Activated effector memory CD4-positive, alpha-beta T cell treated with anti-CD3 and anti-CD28 coated beads, Interleukin-2, amount 50 U/mL, for 16 hours (primary cell): ENCODE results near the gene SMIM7.
"Not testable (repeated sequence)": the region's sequence is repeated elsewhere in the genome, so short reads cannot be mapped to it uniquely, and the experiment has no call there.

Source experiments
- DNase-seq: peaks from one replicate; pipeline ENCODE4 v3.0.0-alpha.2; 2020

SMIM7 gene

GRCh38 chr19:16659832-16660708 lies at the start of gene SMIM7:
SMIM7 (minus strand) TSS chr19:16660144; CDS start chr19:16660110, 34 bp downstream.
- peak; percentile 99 for DNase-seq

DNA sequence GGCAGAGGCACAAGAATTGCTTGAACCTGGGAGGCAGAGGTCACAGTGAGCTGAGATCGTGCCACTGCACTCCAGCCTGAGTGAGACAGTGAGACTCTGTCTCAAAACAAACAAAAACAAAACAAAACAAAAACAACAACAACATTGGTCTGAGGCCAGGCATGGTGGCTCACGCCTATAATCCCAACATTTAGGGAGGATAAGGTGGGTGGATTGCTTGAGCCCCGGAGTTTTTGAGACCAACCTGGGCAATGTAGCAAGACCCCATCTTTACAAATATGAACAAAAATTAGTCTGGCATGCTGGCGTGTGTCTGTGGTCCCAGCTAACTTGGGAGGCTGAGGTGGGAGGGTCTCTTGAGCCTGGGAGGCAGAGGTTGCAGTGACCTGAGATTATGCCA lies 43.7 kb upstream of the SMIM7 start:
- no peak for DNase-seq

- no peak for DNase-seq
Measured at GRCh38 chr19:16702123-16702522, 42.2 kb upstream of the SMIM7 start.

GRCh38 chr19:16698914-16699313 lies 39.0 kb upstream of the SMIM7 start:
- no peak for DNase-seq

DNA sequence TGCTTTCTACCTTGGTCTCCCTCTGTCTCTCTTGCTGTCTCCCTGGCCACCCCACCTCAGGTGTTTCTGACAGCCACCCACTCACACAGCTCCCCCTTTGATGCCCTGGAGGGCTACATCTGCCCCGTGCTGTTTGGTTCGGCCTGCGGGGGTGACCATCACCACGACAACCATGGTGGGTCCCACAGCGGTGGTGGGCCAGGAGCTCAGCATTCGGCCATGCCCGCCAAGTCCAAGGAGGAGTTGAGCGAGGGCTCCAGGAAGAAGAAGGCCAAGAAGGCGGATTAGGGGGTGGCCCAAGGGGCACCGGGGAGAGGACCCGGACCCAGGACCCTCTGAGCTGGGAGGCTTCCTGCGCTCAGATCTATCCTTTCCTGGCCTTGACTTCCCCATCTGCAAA lies 28.1 kb upstream of the SMIM7 start:
- DNase-seq = no peak

DNA sequence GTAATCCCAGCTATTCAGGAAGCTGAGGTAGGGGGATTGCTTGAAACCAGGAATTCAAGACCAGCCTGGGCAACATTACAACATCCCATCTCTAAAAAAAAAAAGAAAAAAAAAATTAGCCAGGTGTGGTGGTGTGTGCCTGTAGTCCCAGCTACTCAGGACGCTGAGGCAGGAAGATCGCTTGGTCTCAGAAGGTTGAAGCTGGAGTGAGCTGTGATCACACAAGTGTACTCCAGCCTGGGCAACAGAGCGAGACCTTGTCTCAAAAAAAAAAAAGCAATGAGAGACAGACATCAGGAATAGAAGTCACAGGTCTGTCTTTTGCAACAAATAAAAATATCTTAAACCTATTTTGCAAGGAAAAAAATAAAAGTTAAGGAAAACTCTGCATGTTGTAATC lies 24.3 kb upstream of the SMIM7 start:
- no peak for DNase-seq

GRCh38 chr19:16682539-16682938 lies 22.6 kb upstream of the SMIM7 start:
- DNase-seq = no peak

- no peak for DNase-seq
Measured at GRCh38 chr19:16679811-16680210, 19.9 kb upstream of the SMIM7 start.

- no peak for DNase-seq
Measured at GRCh38 chr19:16678498-16678897, 18.6 kb upstream of the SMIM7 start.

GRCh38 chr19:16677055-16677454 lies 17.1 kb upstream of the SMIM7 start:
- DNase-seq = no peak

DNA sequence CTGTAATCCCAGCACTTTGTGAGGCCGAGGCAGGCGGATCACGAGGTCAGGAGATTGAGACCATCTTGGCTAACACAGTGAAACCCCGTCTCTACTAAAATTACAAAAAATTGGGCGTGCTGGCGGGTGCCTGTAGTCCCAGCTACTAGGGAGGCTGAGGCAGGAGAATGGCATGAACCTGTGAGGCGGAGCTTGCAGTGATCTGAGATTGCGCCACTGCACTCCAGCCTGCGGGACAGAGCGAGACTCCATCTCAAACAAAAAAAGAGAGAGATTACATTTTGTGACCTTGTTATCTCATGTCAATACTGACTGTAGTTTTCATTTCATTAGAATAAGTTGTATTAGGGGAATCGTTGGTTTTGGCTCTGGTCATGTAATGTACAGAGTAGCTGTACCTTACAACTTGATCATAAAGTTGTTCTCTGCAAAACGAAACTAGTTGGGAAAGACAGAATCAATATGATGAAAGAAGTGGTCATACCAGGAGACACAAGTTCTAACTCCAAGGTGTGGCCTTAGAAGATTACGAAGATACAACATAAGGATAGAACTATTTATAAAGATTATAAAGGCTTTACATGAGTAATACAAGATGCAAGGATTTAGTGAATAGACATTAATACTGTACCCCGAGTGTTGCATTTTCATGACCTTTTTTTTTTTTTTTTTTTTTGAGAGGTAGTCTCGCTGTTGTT lies 16.3 kb upstream of the SMIM7 start:
- DNase-seq = no peak

DNA sequence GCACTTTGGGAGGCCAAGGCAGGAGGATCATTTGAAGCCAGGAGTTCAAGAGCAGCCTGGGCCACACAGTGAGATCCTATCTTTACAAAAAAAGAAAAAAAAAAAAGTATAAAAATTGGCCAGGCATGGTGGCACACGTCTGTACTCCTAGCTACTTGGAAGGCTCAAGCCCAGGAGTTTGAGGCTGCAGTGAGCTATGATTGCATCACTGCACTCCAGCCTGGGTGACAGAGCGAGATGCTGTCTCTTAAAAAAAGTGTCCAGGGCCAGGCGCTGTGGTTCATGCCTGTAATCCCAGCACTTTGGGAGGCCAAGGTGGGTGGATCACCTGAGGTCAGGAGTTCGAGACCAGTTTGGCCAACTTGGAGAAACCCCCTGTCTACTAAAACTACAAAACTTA lies 13.9 kb upstream of the SMIM7 start:
- DNase-seq = not testable (repeated sequence)

- DNase-seq = no peak
Measured at GRCh38 chr19:16673231-16673630, 13.3 kb upstream of the SMIM7 start.

- no peak for DNase-seq
Measured at GRCh38 chr19:16671652-16672274, 11.8 kb upstream of the SMIM7 start.

GRCh38 chr19:16670291-16670690 lies 10.3 kb upstream of the SMIM7 start:
- no peak for DNase-seq

DNA sequence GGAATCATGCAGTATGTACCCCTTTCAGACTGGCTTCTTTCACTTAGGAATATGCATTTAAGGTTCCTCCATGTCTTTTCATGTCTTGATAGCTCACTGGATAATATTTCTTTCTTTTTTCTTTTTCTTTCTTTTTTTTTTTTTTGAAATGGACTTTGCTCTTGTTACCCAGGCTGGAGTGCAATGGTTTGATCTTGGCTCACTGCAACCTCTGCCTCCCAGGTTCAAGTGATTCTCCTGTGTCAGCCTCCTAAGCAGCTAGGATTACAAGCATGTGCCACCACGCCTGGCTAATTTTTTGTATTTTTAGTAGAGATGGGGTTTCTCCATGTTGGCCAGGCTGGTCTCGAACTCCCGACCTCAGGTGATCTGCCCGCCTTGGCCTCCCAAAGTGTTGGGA lies 8.8 kb upstream of the SMIM7 start:
- DNase-seq = not testable (repeated sequence)

GRCh38 chr19:16668176-16668575 lies 8.2 kb upstream of the SMIM7 start:
- DNase-seq = no peak

DNA sequence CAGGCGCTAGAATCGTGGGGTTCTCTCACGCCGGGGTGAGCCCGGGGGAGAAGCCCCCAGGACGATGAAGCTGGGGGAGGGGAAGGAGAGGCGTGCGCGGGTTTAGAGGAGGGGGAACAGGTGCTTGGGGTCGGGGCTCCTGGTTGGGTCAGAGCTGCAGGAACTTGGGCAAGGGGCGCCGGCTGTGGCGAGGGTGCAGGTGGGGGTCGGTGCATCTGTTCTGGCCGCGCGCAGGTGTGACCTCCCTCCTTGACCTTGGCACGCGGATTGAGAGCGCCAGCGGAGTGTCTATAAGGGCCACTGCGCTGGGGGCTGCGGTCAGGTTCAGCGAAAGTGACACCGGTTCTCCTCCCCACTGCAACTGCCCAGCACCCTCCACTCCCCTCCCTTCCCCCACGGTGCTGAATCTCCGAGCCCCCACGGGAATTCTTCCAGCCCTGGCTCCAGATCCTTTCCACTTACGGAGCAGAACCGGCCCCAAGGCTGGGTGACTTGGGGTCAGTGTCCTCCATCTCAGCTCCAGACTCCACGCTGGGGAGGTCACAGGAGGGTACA lies 1.6 kb upstream of the SMIM7 start:
- peak; percentile 66 for DNase-seq

DNA sequence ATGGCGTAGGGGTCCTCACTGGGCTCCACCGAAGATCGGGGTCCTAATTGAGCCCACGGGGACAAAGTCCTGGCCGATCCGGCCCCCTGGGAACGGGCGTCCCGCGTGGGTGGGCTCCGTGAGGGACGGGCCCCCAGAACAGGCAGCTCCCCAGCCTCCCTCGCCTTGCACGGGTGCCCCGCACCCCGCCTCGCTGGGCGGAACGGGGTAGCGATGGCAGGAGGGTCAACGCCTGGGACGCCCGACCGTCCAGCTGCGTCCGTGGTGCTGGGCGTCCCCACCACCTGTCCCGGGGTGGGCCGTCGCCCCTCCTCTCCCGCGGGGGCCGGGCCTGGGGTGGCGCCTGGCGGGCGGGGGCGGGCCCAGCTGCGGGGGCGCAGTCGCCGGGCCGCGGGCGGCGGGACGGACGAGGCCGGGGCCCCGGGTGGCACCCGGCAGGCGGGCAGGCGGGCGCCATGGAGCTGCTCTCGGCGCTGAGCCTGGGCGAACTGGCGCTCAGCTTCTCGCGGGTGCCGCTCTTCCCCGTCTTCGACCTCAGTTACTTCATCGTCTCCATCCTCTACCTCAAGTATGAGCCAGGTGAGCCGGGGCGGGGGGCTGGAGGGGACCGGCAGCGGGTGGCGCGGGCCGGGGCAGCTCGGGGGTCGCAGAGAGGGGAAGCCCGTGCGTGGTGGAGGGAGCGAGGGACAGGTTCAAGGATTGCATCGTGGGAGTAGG lies 977 bp upstream of the SMIM7 start, which contains the start of gene TMEM38A:
Gene TMEM38A (plus strand): TSS at position 377 of the 717 bp plus-strand sequence. CDS start 79 bp downstream, at position 456.
- DNase-seq = peak; percentile 85

DNA sequence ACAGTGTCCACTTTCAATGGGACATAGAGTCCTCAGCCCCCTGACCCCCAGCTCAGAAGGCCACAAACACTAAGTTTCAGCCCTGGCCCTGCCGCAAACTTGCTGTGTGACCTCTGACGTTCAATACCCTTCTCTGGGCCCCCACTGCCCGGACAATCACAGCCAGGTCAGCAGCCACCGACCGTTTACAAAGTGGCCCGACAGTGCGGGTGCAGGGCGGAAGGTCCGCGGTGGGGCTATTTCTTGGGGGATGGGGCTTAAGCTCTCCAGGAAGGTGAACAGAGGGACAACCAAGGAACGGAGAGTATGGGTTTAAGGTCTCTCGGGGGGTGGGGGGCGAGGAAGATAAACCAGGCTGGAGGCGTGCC lies 496 bp downstream of the SMIM7 start:
- DNase-seq = no peak

GRCh38 chr19:16657384-16657783 lies 2.6 kb downstream of the SMIM7 start:
- DNase-seq = no peak

DNA sequence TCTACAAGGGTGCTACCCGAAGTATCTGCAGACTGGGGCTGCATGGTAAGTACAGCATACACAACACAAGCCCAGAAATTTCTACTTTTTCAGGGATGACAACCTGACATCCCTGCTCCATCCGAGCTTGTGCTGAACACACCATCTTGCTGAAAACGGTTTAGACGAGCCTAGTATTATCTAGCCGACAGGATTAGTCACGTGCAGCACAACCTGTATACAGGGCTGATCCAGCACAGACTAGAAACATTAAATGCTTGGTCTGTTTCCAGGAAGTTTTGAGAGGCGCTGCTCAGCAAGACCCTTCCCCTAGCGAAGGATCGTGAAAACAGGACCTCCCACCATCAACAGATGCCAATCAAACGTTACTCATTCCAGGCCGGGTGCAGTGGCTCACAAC lies 4.2 kb downstream of the SMIM7 start:
- DNase-seq = no peak

GRCh38 chr19:16654627-16655026 lies 5.3 kb downstream of the SMIM7 start:
- no peak for DNase-seq
